HCT116 (cell line): Measurements from ENCODE around the gene REN. TPM values are rescaled to one million over a fixed set of nuclear protein-coding genes. Genes with fewer than 3 reads are reported as not detected.

Experiments used
- ATAC-seq: fragments of 200-7000 bp; cut with Tn5 transposase; 2 replicates; pipeline ENCODE4 v1.9.1; 2020; ENCODE audit warnings: mild to moderate bottlenecking, moderate library complexity
- BruUV-seq: library from RNA; stranded (reverse); fragments of 400-500 nt; replicated peaks from 2 replicates; lab custom pipeline; 2021; lab: Mats Ljungman, UMichigan
- CTCF ChIA-PET: fragments of 300-600 bp; sonication (Branson Sonifier 250); formaldehyde crosslinking; loops from one replicate; lab custom pipeline; 2021; ENCODE audit warnings: antibody characterized with exemption; lab: Charles Lee
- POLR2A ChIA-PET: fragments of 300-600, 350-600 bp; sonication (Branson Sonifier 250); formaldehyde crosslinking; loops from one replicate; lab custom pipeline; 2021; ENCODE audit warnings: antibody characterized with exemption; lab: Charles Lee
- RAD21 ChIA-PET, 2 experiments: fragments of 300-600 bp; sonication (Branson Sonifier 250); formaldehyde crosslinking; loops; one replicate each; lab custom pipeline; 2023; ENCODE audit warnings: low total read pairs in 2 of 2; ENCODE audit not compliant: uncharacterized antibody in 2 of 2, unreplicated experiment in 2 of 2, low non-redundant PET in 1 of 2; lab: Charles Lee
- DNase-seq: peaks from one replicate; pipeline ENCODE4 v3.0.0-alpha.2; 2010; ENCODE audit warnings: low read depth, low spot score
- H2AFZ ChIP-seq: fragments of 200-600 bp; shearing (Covaris generic), sonication (generic); 2 replicates; pipeline ENCODE4 v1.6.1; 2017; ENCODE audit warnings: low read depth, mixed run types, mixed read lengths, antibody characterized with exemption, low read length; ENCODE audit not compliant: poor library complexity, severe bottlenecking
- H3K27ac ChIP-seq: 2 replicates; pipeline ENCODE4 v1.5.1; 2012; ENCODE audit warnings: low read depth, low read length
- H3K27me3 ChIP-seq: fragments of 200-600 bp; sonication (generic); 2 replicates; pipeline ENCODE4 v1.6.1; 2016; ENCODE audit warnings: mixed run types, low read length, mixed read lengths; ENCODE audit not compliant: insufficient read depth
- H3K36me3 ChIP-seq, 2 experiments: fragments of 200-500 bp in 1 of 2; fragments of 200-600 bp in 1 of 2; sonication (Bioruptor generic) in 1 of 2; sonication (generic) in 1 of 2; 2 replicates each; pipeline versions ENCODE4 v1.5.1 to v1.6.1; 2014 to 2016; ENCODE audit warnings: low read length in 2 of 2, inconsistent platforms in 1 of 2, mixed read lengths in 1 of 2, mixed run types in 1 of 2; ENCODE audit not compliant: insufficient read depth in 2 of 2, control insufficient read depth in 1 of 2
- H3K4me1 ChIP-seq, 2 experiments: fragments of 200-600 bp in 1 of 2; sonication (generic) in 1 of 2; 2 replicates each; pipeline versions ENCODE4 v1.5.1 to v1.6.1; 2012 to 2017; ENCODE audit warnings: low read length in 2 of 2, inconsistent platforms in 1 of 2, mild to moderate bottlenecking in 1 of 2, mixed read lengths in 1 of 2, mixed run types in 1 of 2, moderate library complexity in 1 of 2; ENCODE audit not compliant: insufficient read depth in 2 of 2, control insufficient read depth in 1 of 2
- H3K4me2 ChIP-seq: fragments of 200-600 bp; sonication (generic); 2 replicates; pipeline ENCODE4 v1.6.1; 2017; ENCODE audit warnings: mixed run types, low read length, mixed read lengths
- H3K4me3 ChIP-seq, 2 experiments: fragments of 200-600 bp in 1 of 2; sonication (generic) in 1 of 2; replicated peaks in 1 of 2; 2 replicates each; pipeline ENCODE4 v1.5.1; 2011 to 2016; ENCODE audit warnings: low read length in 2 of 2, control low read depth in 1 of 2, low read depth in 1 of 2, mild to moderate bottlenecking in 1 of 2, mixed read lengths in 1 of 2, mixed run types in 1 of 2
- H3K79me2 ChIP-seq: fragments of 200-600 bp; sonication (generic); 2 replicates; pipeline ENCODE4 v1.6.1; 2017; ENCODE audit warnings: mild to moderate bottlenecking, mixed run types, low read length, moderate library complexity, mixed read lengths; ENCODE audit not compliant: insufficient read depth
- H3K9ac ChIP-seq: fragments of 200-600 bp; sonication (generic); 2 replicates; pipeline ENCODE4 v1.6.1; 2016; ENCODE audit warnings: low read length, mixed read lengths
- H3K9me2 ChIP-seq: fragments of 200-600 bp; sonication (generic), shearing (Covaris generic); 2 replicates; pipeline ENCODE4 v1.6.1; 2017; ENCODE audit warnings: mixed run types, mild to moderate bottlenecking, moderate library complexity; ENCODE audit not compliant: insufficient read depth
- H3K9me3 ChIP-seq, 2 experiments: fragments of 200-500 bp in 1 of 2; fragments of 200-600 bp in 1 of 2; sonication (Bioruptor generic) in 1 of 2; sonication (generic) in 1 of 2; 2 replicates each; pipeline ENCODE4 v1.6.1; 2014 to 2017; ENCODE audit warnings: low read length in 2 of 2, mixed read lengths in 2 of 2, inconsistent platforms in 1 of 2, low read depth in 1 of 2, mild to moderate bottlenecking in 1 of 2, mixed run types in 1 of 2, moderate library complexity in 1 of 2; ENCODE audit not compliant: control insufficient read depth in 1 of 2, insufficient read depth in 1 of 2
- H4K20me1 ChIP-seq: fragments of 200-600 bp; sonication (generic), shearing (Covaris generic); 2 replicates; pipeline ENCODE4 v1.6.1; 2017; ENCODE audit warnings: mixed run types, mild to moderate bottlenecking, moderate library complexity; ENCODE audit not compliant: insufficient read depth
- CBX3 ChIP-seq: IDR thresholded peaks from 2 replicates; pipeline ENCODE4 v1.6.1; 2012; ENCODE audit warnings: low read depth
- EGR1 ChIP-seq: IDR thresholded peaks from 2 replicates; pipeline ENCODE4 v1.6.1; 2012; ENCODE audit warnings: low read depth
- ELF1 ChIP-seq: IDR thresholded peaks from 2 replicates; pipeline ENCODE4 v1.6.1; 2012; ENCODE audit warnings: low read depth, borderline replicate concordance
- EZH2 ChIP-seq: fragments of 200-600 bp; sonication (generic); IDR thresholded peaks from 2 replicates; pipeline ENCODE4 v1.6.1; 2017; ENCODE audit warnings: antibody characterized with exemption, mixed run types
- EZH2phosphoT487 ChIP-seq: fragments of 200-600 bp; IDR thresholded peaks from 2 replicates; pipeline ENCODE4 v1.6.1; 2018; ENCODE audit warnings: antibody characterized with exemption, borderline replicate concordance
- FOSL1 ChIP-seq: IDR thresholded peaks from 2 replicates; pipeline ENCODE4 v1.6.1; 2012; ENCODE audit warnings: low read depth
- JUND ChIP-seq: IDR thresholded peaks from 2 replicates; pipeline ENCODE4 v1.6.1; 2012
- POLR2AphosphoS5 ChIP-seq: IDR thresholded peaks from 2 replicates; pipeline ENCODE4 v1.6.1; 2011; ENCODE audit warnings: mild to moderate bottlenecking, low read depth, low read length, moderate library complexity
- SIN3A ChIP-seq: IDR thresholded peaks from 2 replicates; pipeline ENCODE4 v1.6.1; 2012; ENCODE audit warnings: low read depth
- SP1 ChIP-seq: IDR thresholded peaks from 2 replicates; pipeline ENCODE4 v1.6.1; 2012; ENCODE audit warnings: low read depth
- SRF ChIP-seq: IDR thresholded peaks from 2 replicates; pipeline ENCODE4 v1.6.1; 2012; ENCODE audit warnings: low read depth
- ZNF274 ChIP-seq: fragments of 200-500 bp; sonication (Bioruptor generic); IDR thresholded peaks from 2 replicates; pipeline ENCODE4 v1.6.1; 2014; ENCODE audit warnings: mild to moderate bottlenecking, low read depth, low read length, inconsistent platforms
- intact Hi-C: fragments of 100-400 bp; cut with micrococcal nuclease; formaldehyde crosslinking; loops from 2 replicates; pipeline ENCODE4 v1.10.0; 2022
- total RNA-seq: library from RNA; stranded (reverse); gene quantifications from one replicate; pipeline ENCODE4 v1.2.1, GENCODE V29; 2021; ENCODE audit not compliant: unreplicated experiment
- TF ChIP-seq, protein P1 (sequence below): IDR thresholded peaks from 2 replicates; pipeline ENCODE4 v1.6.1; 2012
- TF ChIP-seq, protein P2 (sequence below): IDR thresholded peaks from 2 replicates; pipeline ENCODE4 v1.6.1; 2012; ENCODE audit warnings: low read depth
- TF ChIP-seq, protein P3 (sequence below), 3 experiments: fragments of 200-600 bp in 1 of 3; sonication (generic) in 1 of 3; IDR thresholded peaks in 2 of 3; conservative IDR thresholded peaks in 1 of 3; 2 replicates each; pipeline ENCODE4 v1.5.1; 2012 to 2017; ENCODE audit warnings: low read depth in 2 of 3, low read length in 2 of 3, antibody characterized with exemption in 1 of 3, borderline replicate concordance in 1 of 3, control low read depth in 1 of 3, mild to moderate bottlenecking in 1 of 3, mixed read lengths in 1 of 3, mixed run types in 1 of 3, moderate library complexity in 1 of 3; ENCODE audit not compliant: insufficient read depth in 1 of 3

REN gene
- total RNA-seq, 1 experiment from 2014 or later = 0.47 TPM

DNA sequence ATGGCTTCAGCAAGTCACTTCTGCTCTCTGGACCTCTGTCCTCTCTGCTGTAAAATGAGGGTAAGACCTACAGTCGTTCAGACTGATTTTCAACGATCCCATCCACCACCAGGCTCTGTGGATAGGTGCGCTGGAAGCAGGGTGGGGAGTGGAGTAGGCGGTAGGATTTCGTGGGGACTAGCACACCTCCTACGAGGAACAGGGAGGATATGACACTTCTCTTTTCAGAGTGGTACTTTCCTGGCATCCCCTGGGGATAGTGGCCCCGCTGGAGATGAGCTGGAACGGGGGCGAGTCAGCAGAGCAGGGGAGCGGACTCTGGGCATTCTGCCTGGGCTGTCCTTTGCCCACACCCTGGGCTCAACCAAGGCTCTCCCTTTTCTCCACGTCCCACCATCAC is 32.0 kb downstream of the REN start:
- H3K4me3 ChIP-seq = no peak overlapping the region
- DNase-seq (no peak), ATAC-seq (no peak)
- no peak overlapping the region for H3K9ac ChIP-seq
- no peaks in the 10 kb centered on the region for H4K20me1 ChIP-seq
- intact Hi-C loops = no loop called here
- peaks cover 21 to 30% of the 10 kb centered on the region in 2 experiments for H3K4me1 ChIP-seq
- no peaks in the 10 kb centered on the region for H3K27me3 ChIP-seq
- H3K9me3 ChIP-seq = no peaks in the 10 kb centered on the region
- no peak overlapping the region for H3K27ac ChIP-seq
- RAD21 ChIA-PET = no interaction called here
- TF ChIP-seq EZH2phosphoT487 (no peak), EGR1 (no peak), ELF1 (no peak), EZH2 (no peak)
- BruUV-seq = no TSS peak
- no peaks in the 10 kb centered on the region for H3K79me2 ChIP-seq
- POLR2A ChIA-PET = no interaction called here
- peaks cover 0 to 6% of the 10 kb centered on the region in 2 experiments; a peak in 1 of 4 replicates for H3K36me3 ChIP-seq
- H3K9me2 ChIP-seq = no peaks in the 10 kb centered on the region
- CTCF ChIA-PET = no interaction called here
- no peak overlapping the region for H2AFZ ChIP-seq
- no peak overlapping the region for H3K4me2 ChIP-seq

DNA sequence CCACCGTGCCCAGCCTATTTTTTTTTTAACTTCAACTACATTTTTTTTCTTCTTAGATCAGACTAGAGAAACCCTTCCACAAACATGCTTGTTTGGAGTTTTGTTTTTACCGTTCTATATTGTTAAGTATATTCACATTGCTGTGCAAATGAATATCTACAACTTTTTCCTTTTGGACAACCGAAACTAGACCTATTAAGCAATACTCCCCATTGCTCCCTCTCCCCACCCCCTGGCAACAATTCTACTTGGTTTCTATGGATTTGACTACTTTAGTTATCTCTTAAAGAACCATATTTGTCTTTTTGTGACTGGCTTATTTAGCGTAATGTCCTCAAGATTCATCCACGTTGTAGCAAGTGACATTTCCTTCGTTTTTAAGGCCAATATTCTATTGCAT is 33.4 kb downstream of the REN start:
- ATAC-seq (no peak), DNase-seq (no peak)
- H4K20me1 ChIP-seq = no peaks in the 10 kb centered on the region
- H3K9me3 ChIP-seq = no peaks in the 10 kb centered on the region
- no peaks in the 10 kb centered on the region for H3K36me3 ChIP-seq
- peaks cover 21 to 42% of the 10 kb centered on the region in 2 experiments for H3K4me1 ChIP-seq
- CTCF ChIA-PET = interaction anchor here (7.6 kb wide), 1 partner anchor 260 kb away, joined by 246 read pairs; no protein-coding TSS in a partner anchor
- RAD21 ChIA-PET = no interaction called here
- H3K9me2 ChIP-seq = no peaks in the 10 kb centered on the region
- no TSS peak for BruUV-seq
- H3K27ac ChIP-seq = no peak overlapping the region
- POLR2A ChIA-PET = no interaction called here
- intact Hi-C loops = no loop called here
- H3K9ac ChIP-seq = no peak overlapping the region
- H3K4me3 ChIP-seq = no peak overlapping the region
- H2AFZ ChIP-seq = no peak overlapping the region
- no peak overlapping the region for H3K4me2 ChIP-seq
- no peaks in the 10 kb centered on the region for H3K79me2 ChIP-seq
- no peaks in the 10 kb centered on the region for H3K27me3 ChIP-seq
- no peak for TF ChIP-seq ELF1
- TF ChIP-seq EZH2phosphoT487 = no peak
- TF ChIP-seq SRF = no peak
- TF ChIP-seq, protein P1, sequence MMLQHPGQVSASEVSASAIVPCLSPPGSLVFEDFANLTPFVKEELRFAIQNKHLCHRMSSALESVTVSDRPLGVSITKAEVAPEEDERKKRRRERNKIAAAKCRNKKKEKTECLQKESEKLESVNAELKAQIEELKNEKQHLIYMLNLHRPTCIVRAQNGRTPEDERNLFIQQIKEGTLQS = no peak
- no peak for TF ChIP-seq SIN3A
- no peak for TF ChIP-seq SP1
- no peak for TF ChIP-seq JUND
- TF ChIP-seq, protein P2, sequence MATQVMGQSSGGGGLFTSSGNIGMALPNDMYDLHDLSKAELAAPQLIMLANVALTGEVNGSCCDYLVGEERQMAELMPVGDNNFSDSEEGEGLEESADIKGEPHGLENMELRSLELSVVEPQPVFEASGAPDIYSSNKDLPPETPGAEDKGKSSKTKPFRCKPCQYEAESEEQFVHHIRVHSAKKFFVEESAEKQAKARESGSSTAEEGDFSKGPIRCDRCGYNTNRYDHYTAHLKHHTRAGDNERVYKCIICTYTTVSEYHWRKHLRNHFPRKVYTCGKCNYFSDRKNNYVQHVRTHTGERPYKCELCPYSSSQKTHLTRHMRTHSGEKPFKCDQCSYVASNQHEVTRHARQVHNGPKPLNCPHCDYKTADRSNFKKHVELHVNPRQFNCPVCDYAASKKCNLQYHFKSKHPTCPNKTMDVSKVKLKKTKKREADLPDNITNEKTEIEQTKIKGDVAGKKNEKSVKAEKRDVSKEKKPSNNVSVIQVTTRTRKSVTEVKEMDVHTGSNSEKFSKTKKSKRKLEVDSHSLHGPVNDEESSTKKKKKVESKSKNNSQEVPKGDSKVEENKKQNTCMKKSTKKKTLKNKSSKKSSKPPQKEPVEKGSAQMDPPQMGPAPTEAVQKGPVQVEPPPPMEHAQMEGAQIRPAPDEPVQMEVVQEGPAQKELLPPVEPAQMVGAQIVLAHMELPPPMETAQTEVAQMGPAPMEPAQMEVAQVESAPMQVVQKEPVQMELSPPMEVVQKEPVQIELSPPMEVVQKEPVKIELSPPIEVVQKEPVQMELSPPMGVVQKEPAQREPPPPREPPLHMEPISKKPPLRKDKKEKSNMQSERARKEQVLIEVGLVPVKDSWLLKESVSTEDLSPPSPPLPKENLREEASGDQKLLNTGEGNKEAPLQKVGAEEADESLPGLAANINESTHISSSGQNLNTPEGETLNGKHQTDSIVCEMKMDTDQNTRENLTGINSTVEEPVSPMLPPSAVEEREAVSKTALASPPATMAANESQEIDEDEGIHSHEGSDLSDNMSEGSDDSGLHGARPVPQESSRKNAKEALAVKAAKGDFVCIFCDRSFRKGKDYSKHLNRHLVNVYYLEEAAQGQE = no peak
- no peak for TF ChIP-seq POLR2AphosphoS5
- TF ChIP-seq FOSL1 = no peak
- no peak for TF ChIP-seq CBX3
- TF ChIP-seq ZNF274 = no peak
- TF ChIP-seq, protein P3, sequence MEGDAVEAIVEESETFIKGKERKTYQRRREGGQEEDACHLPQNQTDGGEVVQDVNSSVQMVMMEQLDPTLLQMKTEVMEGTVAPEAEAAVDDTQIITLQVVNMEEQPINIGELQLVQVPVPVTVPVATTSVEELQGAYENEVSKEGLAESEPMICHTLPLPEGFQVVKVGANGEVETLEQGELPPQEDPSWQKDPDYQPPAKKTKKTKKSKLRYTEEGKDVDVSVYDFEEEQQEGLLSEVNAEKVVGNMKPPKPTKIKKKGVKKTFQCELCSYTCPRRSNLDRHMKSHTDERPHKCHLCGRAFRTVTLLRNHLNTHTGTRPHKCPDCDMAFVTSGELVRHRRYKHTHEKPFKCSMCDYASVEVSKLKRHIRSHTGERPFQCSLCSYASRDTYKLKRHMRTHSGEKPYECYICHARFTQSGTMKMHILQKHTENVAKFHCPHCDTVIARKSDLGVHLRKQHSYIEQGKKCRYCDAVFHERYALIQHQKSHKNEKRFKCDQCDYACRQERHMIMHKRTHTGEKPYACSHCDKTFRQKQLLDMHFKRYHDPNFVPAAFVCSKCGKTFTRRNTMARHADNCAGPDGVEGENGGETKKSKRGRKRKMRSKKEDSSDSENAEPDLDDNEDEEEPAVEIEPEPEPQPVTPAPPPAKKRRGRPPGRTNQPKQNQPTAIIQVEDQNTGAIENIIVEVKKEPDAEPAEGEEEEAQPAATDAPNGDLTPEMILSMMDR (IDR thresholded peaks at IDR 0.05 in 2 of 3, conservative IDR thresholded peaks at IDR 0.05 in 1 of 3; ENCODE audit: borderline replicate concordance in 1 of 3, insufficient read depth in 1 of 3, low read depth in 2 of 3, low read length in 2 of 3) = no peak
